Stimulated activated CD4-positive, alpha-beta T cell treated with anti-CD3 and anti-CD28 coated beads, Interleukin-2, amount 100 ng/mL, for 4 hours (primary cell): Measurements from ENCODE around the gene SNED1.

Experiments used
- DNase-seq: peaks from one replicate; pipeline ENCODE4 v3.0.0-alpha.2; 2020; ENCODE audit warnings: low read depth

Gene SNED1

GRCh38 chr2:241049739-241050623 is 51.6 kb downstream of the SNED1 start:
- DNase-seq: no peak

DNA sequence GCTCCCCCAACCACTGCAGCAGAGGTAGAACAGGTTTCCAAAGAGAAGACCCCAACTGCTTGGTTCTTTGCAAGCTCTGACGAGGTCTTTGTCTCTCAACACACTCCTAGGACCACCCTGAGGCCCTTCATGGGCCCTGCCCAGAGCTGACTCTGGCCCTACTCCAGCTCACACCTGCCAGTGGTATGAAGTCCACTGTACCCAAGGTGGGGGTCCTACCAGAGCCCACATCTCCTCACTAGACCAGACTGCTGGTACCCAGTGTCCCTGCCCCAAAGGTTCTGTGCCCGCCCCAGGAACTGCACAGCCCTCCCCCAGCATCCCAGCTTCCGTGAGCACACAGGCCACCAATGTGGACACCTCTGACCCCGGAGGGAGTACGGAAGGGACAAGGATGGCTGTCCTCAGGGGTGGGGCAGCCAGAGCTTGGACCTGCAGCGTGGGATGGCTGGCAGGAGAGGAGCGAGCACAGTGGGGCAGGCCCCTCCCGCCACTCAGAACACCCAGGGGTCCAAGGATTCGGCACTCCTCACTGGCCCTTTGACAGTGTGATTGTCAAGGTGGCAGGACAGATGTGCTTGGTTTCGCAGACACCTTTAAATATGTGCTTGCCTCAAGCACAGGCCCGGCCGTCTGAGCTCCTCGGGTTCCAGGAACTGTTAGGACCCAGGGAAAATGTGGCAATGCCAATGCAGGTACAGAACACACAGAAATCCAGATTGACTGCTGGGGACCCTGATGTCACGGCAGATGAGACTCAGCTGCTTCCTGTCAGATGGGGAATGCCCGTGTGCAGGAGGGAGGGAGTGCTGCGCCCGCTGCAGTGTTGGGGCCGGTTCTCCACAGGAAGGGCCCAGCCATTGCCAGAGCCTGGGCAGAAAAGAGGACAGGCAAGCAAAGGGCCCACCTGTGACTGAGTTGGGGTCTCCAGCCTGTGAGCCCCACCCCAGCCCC is 52.5 kb downstream of the SNED1 start:
- DNase-seq: no peak

GRCh38 chr2:241051578-241052487 is 53.4 kb downstream of the SNED1 start:
- DNase-seq: no peak

DNA sequence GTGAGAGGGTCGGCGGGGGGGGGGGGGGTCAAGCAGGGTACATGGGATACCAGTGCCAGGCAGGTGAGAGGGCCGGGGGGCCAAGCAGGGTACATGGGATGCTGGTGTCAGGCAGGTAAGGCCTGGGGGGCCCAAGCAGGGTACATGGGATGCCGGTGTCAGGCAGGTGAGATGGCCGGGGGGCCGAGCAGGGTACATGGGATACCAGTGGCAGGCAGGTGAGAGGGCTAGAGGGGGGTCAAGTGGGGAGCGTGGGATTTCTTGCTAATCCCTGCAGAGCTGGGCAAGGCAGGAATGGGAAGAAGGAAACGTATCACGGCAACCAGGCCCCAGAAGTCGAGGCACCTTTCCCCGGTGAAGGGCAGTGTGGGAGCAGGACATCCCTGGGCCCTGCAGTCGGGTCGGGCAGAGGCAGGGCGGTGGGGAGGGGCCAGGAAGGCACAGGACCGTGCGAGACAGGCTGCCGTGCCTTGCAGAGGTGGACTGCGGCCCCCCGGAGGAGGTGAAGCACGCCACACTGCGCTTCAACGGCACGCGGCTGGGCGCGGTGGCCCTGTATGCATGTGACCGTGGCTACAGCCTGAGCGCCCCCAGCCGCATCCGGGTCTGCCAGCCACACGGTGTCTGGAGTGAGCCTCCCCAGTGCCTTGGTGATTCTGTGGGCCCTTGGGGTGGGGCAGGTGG is 54.4 kb downstream of the SNED1 start:
- DNase-seq: no peak

DNA sequence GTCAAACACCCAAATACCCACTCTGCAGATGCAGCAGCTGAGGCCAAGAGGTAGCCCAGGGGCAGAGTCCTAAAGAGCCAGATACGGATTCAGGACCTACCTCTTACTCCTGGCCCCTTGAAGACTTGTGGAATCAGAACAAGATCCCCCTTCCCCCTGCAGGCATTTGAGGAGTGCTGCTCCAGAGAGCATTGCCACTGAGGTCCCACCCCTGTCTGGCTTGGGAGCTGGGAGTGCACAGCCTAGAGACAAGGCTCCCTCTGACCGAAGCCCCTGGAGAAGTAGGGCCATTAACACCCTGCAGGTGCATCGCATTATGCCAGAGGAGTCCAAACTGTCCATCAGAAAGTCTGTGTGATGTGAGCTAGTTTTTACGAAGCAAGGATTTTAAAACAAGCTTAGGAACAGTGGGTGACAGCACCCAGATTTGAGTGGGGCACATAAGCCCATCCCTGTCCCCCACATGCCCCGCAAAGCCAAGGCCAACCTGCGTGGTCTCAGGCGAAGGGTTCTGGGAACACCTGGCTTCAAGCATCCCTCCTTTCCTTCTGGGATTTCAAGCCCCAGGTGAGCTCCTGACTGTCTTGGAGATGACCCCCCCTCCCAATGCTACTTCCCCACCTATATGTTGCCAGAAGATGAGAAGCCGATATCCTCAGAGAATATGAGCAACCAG is 55.3 kb downstream of the SNED1 start:
- no peak for DNase-seq

DNA sequence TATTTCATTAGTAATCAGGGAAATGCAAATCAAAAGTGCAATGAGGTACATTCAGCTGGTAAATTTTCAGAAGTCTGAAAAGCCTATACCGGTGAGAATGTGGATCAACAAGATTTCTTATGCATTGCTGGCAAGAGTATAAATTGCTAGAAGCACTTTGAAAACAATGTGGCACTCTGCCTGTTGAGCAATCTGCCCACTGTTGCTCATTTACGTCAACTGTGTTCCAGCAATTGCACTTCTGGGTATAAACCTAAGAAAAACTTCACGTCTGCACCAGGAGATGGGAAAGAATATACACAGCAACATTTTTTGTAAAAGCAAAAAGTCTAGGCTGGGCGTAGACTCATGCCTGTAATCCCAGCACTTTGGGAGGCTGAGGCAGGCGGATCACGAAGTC is 62.9 kb downstream of the SNED1 start:
- no peak for DNase-seq

GRCh38 chr2:241062389-241063092 is 64.1 kb downstream of the SNED1 start:
- no peak for DNase-seq

DNA sequence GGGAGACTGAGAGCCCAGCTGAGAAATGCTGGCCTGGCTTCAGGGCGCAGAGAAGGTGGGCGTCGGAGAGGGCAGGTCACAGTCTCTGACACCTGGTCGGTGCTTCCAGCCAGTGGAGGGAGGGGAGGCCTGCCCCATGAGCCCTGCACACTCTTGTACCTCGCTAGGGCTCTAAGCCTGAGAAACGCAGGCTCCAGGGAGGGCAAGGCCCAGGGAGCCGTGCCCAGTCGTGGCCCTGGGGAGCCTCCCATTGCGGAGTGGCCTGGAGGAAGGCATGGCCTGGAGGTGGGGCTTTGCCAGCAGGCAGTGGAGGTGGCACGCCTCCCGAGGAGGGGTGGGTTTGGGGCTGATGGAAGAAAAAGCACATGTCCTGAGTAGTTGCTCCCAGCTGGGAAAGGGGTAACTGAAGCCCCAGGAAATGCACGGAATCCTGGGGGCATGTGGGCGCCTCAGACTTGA is 64.7 kb downstream of the SNED1 start:
- DNase-seq: no peak

GRCh38 chr2:241063587-241063986 is 65.2 kb downstream of the SNED1 start:
- no peak for DNase-seq

- peak; percentile 7 for DNase-seq
Observed at GRCh38 chr2:241064008-241064801, 65.8 kb downstream of the SNED1 start.

- DNase-seq: no peak
Observed at GRCh38 chr2:241064802-241065354, 66.5 kb downstream of the SNED1 start.

DNA sequence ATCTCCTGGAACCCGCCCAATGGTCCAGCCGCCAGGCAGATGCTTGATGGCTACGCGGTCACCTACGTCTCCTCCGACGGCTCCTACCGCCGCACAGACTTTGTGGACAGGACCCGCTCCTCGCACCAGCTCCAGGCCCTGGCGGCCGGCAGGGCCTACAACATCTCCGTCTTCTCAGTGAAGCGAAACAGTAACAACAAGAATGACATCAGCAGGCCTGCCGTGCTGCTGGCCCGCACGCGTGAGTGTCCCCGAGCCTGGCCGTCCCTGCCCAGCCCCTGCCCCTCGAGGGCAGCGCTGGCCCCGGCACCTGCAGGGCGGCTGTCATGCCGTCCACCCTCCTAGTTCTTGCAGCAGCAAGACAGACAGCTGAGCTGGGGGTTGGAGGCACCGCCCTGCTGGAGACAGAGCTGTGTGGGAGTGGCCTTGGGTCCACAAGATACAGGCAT is 67.0 kb downstream of the SNED1 start:
- no peak for DNase-seq

DNA sequence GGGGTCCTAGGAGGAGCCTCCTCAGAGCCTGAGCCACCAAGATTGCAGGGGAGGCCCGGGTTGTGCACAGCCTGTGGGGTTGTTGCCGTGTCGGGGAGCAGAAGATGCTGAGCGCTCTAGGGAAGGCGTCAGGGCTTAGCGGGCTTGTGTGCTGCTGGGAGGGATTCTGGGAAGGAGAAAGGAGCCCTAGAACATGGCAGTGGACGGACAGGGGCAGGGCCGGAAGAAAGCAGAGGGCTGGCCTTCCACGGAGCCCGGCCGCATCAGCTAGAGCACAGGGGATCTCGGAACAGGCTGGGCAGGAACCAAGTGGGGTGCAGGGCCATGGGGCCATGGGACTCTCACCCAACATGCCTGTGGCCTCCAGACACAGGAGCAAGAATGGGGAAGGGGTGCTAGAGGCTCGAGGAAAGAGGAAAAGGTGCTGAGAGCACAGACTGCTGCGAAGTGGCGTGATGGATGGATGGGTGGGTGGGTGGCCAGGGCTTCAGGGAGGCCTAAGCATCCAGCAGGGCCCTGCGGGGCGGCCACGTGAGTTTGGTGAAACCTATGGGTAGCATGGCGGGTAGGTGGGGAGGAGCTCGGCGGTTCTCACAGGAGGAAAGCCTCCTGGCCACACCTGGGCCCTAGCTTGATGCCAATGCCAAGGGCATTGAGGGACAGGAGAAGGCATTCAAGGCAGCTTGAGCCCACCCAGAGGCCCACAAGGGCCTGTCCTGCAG is 67.9 kb downstream of the SNED1 start:
- no peak for DNase-seq

- no peak for DNase-seq
Observed at GRCh38 chr2:241066893-241067341, 68.5 kb downstream of the SNED1 start.

DNA sequence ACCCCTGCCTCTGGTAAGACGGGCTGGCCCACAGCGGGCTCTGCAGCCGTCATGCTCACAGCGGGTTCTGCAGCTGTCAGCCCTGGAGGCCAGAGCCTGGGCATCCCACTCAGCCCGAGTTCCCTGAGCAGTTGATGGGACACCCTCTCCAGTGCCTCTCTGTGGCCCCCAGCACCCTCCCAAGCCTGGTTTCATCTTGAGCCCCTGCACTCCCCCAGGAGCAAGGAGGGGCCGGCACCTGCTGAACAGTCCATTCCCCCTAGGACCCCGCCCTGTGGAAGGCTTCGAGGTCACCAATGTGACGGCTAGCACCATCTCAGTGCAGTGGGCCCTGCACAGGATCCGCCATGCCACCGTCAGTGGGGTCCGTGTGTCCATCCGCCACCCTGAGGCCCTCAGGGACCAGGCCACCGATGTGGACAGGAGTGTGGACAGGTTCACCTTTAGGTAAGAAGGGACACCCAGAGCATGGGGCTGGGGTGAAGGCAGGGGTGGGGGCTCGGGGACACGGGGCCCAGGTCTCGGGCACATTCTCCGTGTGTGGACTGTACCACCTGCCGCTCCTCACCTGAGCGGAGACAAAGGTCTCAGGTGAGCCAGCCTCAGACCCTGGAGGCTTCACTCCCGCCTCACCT is 69.2 kb downstream of the SNED1 start:
- DNase-seq: no peak

- DNase-seq: no peak
Observed at GRCh38 chr2:241068136-241068941, 69.9 kb downstream of the SNED1 start.
